Muscle layer of colon (tissue), 2 donors: ENCODE data around the gene TAF4.
"Not testable (repeated sequence)": the region's sequence is repeated elsewhere in the genome, so short reads cannot be mapped to it uniquely, and the experiment has no call there.

Source experiments
- H3K27ac ChIP-seq: one replicate; pipeline ENCODE4 v1.7.0; 2013; ENCODE audit warnings: low read depth, mild to moderate bottlenecking, low read length, moderate library complexity
- H3K27me3 ChIP-seq, 2 donors: one replicate each; pipeline ENCODE4 v1.7.0; 2013; ENCODE audit warnings: low read length in 2 of 2, mild to moderate bottlenecking in 2 of 2; ENCODE audit not compliant: insufficient read depth in 2 of 2, control insufficient read depth in 1 of 2
- H3K36me3 ChIP-seq: one replicate; pipeline ENCODE4 v1.7.0; 2013; ENCODE audit warnings: mild to moderate bottlenecking, low read length; ENCODE audit not compliant: insufficient read depth
- H3K4me1 ChIP-seq: one replicate; pipeline ENCODE4 v1.7.0; 2013; ENCODE audit warnings: mild to moderate bottlenecking, low read length; ENCODE audit not compliant: insufficient read depth
- H3K4me3 ChIP-seq, 2 donors: one replicate each; pipeline ENCODE4 v1.7.0; 2013; ENCODE audit warnings: low read length in 2 of 2, low read depth in 1 of 2, mild to moderate bottlenecking in 1 of 2, moderate library complexity in 1 of 2
- H3K9ac ChIP-seq: one replicate; pipeline ENCODE4 v1.7.0; 2013; ENCODE audit warnings: low read length
- H3K9me3 ChIP-seq: one replicate; pipeline ENCODE4 v1.7.0; 2013; ENCODE audit warnings: mild to moderate bottlenecking, low read length
- donor health status: abdominal sarcoma.
- donor health status: Adenocarcinoma of cecum.

The TAF4 gene

DNA sequence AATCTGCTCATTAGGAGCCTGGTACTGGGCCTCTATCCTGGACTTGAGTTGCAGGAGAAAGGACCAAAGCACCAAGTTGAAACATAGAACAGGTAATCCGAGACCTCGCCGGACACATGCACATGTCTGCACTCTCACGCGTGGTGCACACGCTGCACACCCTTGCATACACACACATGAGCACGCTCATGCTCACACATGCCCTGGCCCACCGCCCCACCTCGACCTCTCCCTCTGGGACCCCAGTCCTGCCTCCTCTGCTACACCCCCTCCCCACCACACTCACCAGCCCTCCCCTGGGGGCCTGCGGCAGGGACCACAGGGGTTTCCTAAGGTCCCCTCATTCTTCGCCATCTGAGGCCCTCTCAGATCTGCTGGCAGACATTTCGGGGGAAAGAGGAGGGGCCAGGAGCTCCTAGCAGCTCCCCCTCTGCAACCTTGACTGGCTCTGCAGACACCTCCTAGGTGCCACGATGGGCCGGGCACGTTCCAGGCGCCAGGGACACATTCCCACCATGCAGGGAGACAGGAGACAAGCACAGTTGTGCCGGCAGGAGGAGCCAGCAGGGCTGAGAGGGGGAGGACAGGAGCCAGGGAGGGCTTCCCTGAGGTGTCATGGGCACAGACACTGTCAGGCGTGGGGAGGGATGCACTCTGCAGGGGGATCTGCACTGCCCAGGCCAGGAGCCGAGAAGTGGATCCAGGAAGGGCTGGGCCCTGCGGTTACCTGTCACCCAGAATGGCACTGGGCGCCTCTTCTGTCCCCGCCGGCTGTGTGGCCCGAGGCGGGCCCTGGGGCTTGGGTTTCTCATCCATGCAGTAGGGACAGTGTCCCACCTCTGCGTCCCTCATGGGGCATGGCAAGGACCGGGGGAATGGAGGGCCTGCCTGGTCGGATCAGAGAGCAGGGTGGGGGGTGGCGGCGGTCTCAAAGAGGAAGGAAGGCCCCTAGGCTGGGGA is 31.0 kb upstream of the TAF4 start:
- Histone ChIP-seq H3K4me3 (no peak overlapping the region), H3K27me3 (no peaks in the 10 kb centered on the region), H3K36me3 (no peaks in the 10 kb centered on the region), H3K27ac (no peak overlapping the region), H3K9me3 (no peaks in the 10 kb centered on the region), H3K9ac (no peak overlapping the region), H3K4me1 (no peaks in the 10 kb centered on the region)

DNA sequence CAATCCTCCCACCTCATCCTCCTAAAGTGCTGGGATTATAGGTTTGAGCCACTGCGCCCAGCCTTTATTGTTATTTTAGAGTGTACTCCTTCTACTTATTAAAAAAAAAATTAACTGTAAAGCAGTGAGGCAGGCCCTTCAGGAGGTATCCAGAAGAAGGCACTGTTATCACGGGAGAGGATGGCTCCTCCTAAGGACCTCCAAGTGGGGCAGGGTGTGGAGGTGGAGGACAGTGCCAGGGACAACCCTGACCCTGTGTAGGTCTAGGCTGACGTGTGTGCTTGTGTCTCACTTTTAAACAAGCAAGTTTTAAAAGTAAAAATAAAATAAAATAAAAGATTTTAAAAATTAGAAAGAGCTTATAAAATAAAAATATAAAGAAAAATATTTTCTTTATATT is 23.7 kb upstream of the TAF4 start:
- Histone ChIP-seq H3K36me3 (no peaks in the 10 kb centered on the region), H3K9ac (no peak overlapping the region), H3K27me3 (peaks cover 0 to 6% of the 10 kb centered on the region in 2 donors), H3K9me3 (no peaks in the 10 kb centered on the region), H3K27ac (no peak overlapping the region), H3K4me3 (no peak overlapping the region), H3K4me1 (no peaks in the 10 kb centered on the region)

DNA sequence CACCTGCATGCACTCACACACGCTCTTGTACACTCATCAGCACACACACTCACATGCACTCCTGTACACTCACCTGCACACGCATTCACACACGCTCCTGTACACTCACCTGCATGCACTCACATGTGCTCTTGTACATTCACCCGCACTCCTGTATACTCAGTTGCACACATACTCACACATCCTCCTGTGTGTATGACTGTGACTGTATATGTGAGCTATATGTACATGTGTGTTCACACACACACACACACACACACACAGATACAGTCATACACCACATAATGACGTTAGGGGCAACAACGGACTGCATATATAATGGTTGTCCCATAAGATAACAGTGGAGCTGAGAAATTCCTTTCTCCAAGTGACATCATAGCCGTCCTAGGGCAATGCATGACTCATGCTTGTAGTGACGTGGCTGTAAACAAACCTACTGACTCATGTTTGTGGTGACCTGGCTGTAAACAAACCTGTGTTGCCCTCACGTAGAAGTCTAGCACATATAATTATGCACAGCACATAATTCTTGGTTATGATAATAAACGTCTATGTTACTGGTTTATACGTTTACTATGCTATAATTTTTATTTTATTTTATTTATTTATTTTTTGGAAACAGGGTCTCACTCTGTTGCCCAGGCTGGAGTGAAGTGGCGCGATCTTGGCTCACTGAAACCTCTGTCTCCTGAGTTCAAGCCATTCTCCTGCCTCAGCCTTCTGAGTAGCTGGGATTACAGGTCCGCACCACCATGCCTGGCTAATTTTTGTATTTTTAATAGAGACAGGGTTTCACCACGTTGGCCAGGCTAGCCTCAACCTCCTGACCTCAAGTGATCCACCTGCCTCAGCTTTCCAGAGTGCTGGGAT is 22.8 kb upstream of the TAF4 start:
- no peak overlapping the region for H3K27ac ChIP-seq
- no peak overlapping the region for H3K4me3 ChIP-seq
- H3K27me3 ChIP-seq = peaks cover 0 to 6% of the 10 kb centered on the region in 2 donors
- H3K9ac ChIP-seq = no peak overlapping the region
- H3K9me3 ChIP-seq = no peaks in the 10 kb centered on the region
- no peaks in the 10 kb centered on the region for H3K4me1 ChIP-seq
- H3K36me3 ChIP-seq = no peaks in the 10 kb centered on the region

GRCh38 chr20:62087632-62088031 is 22.0 kb upstream of the TAF4 start:
- no peaks in the 10 kb centered on the region for H3K9me3 ChIP-seq
- H3K27me3 ChIP-seq = peaks cover 0 to 6% of the 10 kb centered on the region in 2 donors
- H3K36me3 ChIP-seq = no peaks in the 10 kb centered on the region
- H3K9ac ChIP-seq = no peak overlapping the region
- no peaks in the 10 kb centered on the region for H3K4me1 ChIP-seq
- no peak overlapping the region for H3K4me3 ChIP-seq
- no peak overlapping the region for H3K27ac ChIP-seq

- Histone ChIP-seq H3K27me3 (peaks cover 0 to 6% of the 10 kb centered on the region in 2 donors), H3K4me3 (no peak overlapping the region), H3K4me1 (no peaks in the 10 kb centered on the region), H3K36me3 (no peaks in the 10 kb centered on the region), H3K9ac (no peak overlapping the region), H3K9me3 (no peaks in the 10 kb centered on the region), H3K27ac (no peak overlapping the region)
These were observed 21.5 kb upstream of the TAF4 start for GRCh38 chr20:62087227-62087626.

DNA sequence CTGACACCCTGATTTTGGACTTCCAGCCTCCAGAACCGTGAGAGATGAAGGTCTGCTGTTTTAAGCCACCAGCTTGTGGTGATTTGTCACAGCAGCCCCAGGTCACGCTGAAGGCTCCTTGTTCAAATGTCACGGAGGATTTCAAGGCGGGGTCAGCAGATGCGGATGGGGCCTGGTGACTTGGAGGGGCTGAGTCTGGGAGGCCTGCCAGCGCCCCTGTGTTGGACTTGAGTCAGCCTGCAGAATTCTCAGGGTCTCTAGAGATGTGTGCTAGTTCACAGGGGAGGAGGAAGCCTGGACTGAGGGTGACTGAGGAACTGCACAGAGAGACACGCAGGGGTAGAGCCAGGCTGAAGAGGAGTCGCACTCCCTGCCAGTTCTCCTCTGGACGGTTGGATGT is 19.5 kb upstream of the TAF4 start:
- H3K4me3 ChIP-seq = no peak overlapping the region
- no peak overlapping the region for H3K9ac ChIP-seq
- H3K36me3 ChIP-seq = no peaks in the 10 kb centered on the region
- H3K4me1 ChIP-seq = no peaks in the 10 kb centered on the region
- H3K9me3 ChIP-seq = no peaks in the 10 kb centered on the region
- peaks cover 0 to 6% of the 10 kb centered on the region in 2 donors for H3K27me3 ChIP-seq
- no peak overlapping the region for H3K27ac ChIP-seq

- not testable (repeated sequence) for H3K27ac ChIP-seq, H3K4me1 ChIP-seq, H3K36me3 ChIP-seq, H3K9me3 ChIP-seq, H3K27me3 ChIP-seq, H3K4me3 ChIP-seq, H3K9ac ChIP-seq
These were observed 18.5 kb upstream of the TAF4 start for GRCh38 chr20:62084224-62084623.

GRCh38 chr20:62083312-62083711 is 17.6 kb upstream of the TAF4 start:
- no peaks in the 10 kb centered on the region for H3K4me1 ChIP-seq
- no peak overlapping the region for H3K27ac ChIP-seq
- H3K4me3 ChIP-seq = no peak overlapping the region
- no peak overlapping the region for H3K9ac ChIP-seq
- H3K27me3 ChIP-seq = peaks cover 0 to 6% of the 10 kb centered on the region in 2 donors
- no peaks in the 10 kb centered on the region for H3K36me3 ChIP-seq
- no peaks in the 10 kb centered on the region for H3K9me3 ChIP-seq

GRCh38 chr20:62080249-62080990 is 14.7 kb upstream of the TAF4 start:
- Histone ChIP-seq H3K9me3 (no peaks in the 10 kb centered on the region), H3K9ac (no peak overlapping the region), H3K4me1 (no peaks in the 10 kb centered on the region), H3K36me3 (no peaks in the 10 kb centered on the region), H3K27ac (no peak overlapping the region), H3K4me3 (no peak overlapping the region), H3K27me3 (no peaks in the 10 kb centered on the region)

- Histone ChIP-seq H3K27me3 (no peaks in the 10 kb centered on the region), H3K9me3 (no peaks in the 10 kb centered on the region), H3K27ac (no peak overlapping the region), H3K9ac (no peak overlapping the region), H3K36me3 (no peaks in the 10 kb centered on the region), H3K4me3 (no peak overlapping the region), H3K4me1 (no peaks in the 10 kb centered on the region)
These were observed 13.5 kb upstream of the TAF4 start for GRCh38 chr20:62079166-62079565.

- no peaks in the 10 kb centered on the region for H3K9me3 ChIP-seq
- no peak overlapping the region for H3K4me3 ChIP-seq
- no peak overlapping the region for H3K27ac ChIP-seq
- no peaks in the 10 kb centered on the region for H3K36me3 ChIP-seq
- H3K27me3 ChIP-seq = no peaks in the 10 kb centered on the region
- peaks cover 7% of the 10 kb centered on the region for H3K4me1 ChIP-seq
- no peak overlapping the region for H3K9ac ChIP-seq
These were observed 7.6 kb upstream of the TAF4 start for GRCh38 chr20:62073323-62073722.
